ENCODE results near the gene CATSPER4.
A peak's percentile ranks its signal among the peaks of the same experiment; 100 is the strongest.

The CATSPER4 gene

DNA sequence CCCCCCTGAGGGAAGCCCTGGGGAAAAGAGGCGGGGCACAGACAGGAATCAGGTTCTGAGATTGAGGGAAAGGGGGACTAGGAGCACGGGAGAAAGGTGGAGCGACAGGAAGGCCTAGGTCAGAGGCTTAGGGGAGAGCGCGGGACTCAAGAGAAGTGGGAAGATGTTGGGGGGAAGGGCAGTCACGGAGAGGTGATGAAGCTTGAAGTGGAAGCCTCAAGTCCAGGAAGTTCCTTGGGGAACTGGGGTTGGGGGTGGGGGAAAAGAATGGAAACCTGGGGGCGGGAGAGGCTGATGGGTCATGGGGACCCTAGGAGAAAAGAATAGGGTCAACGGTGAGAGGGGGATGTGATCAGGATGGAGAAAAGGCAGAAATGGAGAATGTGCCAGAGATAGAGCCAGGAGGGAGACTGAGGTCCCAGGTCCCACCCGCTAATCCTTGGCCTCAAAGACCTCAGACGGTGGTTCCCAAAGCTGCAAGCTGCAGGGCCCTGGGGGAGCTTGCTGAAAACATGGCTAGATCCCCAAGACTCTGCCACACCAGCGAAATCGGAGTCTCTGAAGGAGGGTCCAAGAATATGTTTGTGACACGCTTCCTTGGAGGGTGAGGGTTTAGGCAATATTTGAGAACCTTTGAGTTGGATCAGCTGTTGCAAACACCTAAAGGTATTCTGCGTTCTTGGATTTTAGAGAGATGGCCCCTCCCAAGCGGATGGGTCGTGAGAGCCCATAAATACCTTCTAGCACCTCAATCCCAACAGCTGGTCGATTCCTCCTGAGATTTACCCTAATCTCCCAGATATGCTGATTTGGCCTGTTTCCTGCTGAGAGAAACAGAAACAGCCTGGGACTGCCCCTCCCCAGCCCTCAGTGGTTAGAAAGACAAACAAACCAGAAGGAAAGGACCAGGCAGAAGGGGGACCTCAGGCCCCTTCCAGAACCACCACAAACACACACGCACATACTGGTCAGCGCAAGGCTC, 25.2 kb upstream of the CATSPER4 start:
- ATAC-seq, result no peak

DNA sequence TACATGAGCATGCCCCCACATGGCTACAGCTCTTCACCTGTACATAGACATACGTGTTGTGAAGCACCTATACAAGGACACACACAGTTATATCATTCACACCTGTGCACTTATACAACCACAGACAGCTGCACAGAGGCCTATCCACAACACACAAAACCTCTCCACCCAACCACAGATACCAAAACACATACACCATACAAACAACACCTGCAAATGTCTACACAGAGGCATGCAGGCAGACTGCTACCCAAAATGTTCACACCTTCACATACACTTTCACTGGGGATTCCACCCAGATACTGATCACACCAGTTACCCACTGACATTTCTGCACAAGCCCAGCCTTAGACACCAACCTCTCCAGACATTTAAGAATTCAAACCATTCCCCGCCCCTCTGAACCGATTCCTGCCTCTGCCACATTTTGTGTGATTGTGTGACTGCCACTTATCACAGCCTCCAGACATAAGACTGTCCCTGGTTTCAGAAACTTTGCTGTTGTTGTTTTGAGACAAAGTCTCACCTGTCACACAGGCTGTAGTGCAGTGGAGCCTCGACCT, 23.6 kb upstream of the CATSPER4 start:
- ATAC-seq, result no peak

DNA sequence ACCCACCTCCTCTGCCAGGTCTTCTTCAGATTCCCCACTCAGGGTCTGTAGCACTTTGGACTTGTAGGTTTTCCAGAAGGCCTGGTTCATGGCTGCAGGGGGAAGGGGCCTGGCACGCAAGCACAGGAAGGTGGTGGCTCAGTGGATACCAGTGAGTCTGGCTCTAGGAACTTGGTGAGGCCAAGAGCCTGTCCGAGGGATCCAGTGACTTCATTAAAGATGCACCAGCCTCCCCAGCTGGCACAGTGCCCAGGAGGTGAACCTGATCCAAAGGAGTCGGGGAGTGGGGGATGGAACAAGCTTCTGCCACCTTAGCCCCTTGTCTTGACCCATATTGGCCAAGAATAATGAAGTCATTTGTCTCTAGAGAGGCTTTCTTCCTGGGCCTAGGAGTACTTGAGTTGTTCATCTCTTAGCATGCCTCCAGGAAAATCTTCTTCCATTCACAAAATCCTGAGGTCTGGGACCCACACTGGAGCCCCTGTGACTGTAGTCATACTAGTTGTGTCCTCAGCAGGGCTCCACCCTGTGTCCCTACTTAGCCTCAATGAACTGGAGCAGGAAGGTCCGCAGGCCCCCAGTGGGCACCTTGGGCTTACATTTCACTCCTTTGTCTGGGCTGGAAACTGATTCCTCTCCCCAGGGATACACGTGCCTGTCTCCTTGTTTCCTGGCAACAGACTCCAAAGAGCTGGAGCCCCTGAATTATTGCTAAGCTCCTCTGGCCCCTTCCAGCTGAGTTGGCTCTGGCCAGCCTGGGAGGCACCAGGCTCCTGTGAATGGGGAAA, 21.8 kb upstream of the CATSPER4 start, which contains the start of gene C1orf232:
C1orf232 (minus strand) TSS at position 554 of the 788 bp plus-strand sequence; CDS start at position 90, 464 bp downstream.
- no peak for ATAC-seq

DNA sequence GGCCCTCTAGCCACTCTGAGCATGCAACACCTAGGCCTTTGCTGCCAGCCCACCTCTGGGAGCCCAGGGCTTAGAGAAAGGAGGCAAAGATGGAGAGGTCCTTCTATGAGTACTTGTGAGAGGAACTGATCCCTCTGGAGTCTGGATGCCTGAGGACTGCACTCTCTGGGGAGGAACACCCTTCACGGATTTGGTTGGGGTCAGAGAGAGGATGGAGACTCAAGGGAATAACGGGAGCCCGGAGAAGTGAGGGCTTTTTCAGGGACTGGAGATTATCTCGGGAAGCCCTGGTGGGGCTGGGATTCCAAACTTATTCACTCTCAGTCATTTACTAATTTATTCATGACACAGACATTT, 21.2 kb upstream of the CATSPER4 start:
- no peak for ATAC-seq

DNA sequence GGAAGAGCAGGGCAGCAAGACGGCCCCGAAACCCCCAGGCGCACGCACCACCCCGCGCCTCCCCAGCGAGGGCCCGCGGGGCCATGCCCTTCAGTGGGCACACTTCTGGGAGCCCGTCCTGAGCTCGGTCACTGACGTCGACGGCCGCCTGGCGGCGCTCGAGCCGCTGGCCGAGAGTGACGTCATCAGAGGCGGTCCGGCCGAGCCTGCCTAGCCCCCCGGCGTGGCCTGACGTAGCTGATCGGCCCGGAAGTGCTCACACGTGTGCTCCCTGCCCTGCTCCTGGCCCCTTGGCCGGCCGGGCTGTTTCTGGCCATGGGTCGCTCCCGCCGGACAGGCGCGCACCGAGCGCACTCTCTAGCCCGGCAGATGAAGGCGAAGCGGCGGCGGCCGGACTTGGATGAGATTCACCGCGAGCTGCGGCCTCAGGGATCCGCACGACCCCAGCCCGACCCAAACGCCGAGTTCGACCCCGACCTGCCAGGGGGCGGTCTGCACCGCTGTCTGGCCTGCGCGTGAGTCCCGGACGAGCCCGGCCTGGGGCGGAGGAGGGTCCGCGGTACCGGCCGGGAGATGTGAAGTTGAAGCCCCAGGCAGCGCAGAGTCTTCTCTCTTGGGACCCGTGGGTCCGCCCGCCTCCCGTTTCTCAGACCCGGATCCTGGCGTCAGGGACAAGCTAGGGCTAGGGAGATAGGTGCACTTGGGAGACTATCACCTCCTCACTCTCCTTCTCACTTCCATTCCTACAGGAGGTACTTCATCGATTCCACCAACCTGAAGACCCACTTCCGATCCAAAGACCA, 20.5 kb upstream of the CATSPER4 start, which contains the start of gene ZNF593:
ZNF593 (plus strand) TSS at position 240 of the 803 bp plus-strand sequence; CDS start at position 316, 76 bp downstream.
- peak; percentile 92 to 95 for ATAC-seq

DNA sequence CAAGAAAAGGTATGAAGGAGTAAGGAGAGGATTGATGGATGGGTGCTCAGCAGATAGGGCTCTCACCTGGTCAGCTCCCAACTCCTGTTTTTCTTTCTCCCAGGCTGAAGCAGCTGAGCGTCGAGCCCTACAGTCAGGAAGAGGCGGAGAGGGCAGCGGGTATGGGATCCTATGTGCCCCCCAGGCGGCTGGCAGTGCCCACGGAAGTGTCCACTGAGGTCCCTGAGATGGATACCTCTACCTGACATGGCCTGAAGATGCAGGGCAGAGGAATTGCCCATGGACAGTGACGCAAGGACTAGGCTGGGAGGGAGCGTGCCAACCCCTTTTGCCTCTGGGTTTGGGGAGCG, 20.0 kb upstream of the CATSPER4 start:
- no peak for ATAC-seq

DNA sequence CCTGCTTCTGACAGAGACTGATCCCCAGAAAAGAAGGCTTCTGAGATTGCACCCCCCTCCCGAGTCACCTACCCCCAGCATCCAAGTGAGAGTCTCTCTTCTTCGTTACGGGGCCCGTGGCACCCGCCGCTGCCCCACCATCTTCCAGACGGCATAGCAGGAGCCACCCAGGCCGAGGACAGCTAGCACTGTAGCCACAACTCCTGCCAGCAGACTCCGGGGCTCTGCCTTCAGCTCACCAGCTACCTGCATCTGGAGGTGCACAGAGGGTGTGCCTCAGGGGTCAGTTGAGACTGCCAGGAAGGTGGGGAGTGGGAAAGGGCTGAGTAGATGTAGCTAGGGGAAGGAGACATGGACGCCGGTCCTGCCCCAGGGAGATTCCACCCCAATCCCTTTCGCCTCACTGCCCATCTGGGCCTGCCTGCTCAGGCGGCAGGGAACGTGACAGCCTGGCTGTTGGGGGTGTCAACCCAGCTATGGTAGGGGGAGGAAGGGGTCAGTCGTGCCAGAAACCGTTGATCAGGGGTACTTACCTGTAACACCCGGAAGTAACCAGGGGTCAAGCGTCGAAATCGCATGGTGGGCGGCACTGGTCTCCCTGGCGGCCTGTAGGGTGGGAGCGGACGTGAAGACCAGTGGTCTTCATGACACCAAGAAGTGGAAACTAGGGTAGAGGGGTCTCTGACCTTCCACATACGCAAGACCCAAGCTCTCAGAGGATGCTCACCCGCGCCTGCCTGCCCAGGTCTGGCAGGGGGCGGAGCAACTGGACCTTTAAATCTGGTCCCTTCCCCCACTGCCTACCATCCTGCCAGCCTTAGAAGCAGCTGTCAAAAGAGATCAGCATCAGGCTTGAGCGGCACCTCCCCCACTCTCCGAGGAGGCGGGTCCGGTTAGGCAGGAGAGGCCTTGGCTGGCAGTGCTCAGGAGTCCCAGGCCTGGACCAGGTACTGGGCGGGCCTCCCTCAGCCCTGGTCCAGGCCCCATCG, 19.0 kb upstream of the CATSPER4 start, which contains the start of gene ZNF593OS:
ZNF593OS (minus strand) TSS at position 749 of the 989 bp plus-strand sequence; CDS start at position 578, 171 bp downstream.
- ATAC-seq, result no peak

DNA sequence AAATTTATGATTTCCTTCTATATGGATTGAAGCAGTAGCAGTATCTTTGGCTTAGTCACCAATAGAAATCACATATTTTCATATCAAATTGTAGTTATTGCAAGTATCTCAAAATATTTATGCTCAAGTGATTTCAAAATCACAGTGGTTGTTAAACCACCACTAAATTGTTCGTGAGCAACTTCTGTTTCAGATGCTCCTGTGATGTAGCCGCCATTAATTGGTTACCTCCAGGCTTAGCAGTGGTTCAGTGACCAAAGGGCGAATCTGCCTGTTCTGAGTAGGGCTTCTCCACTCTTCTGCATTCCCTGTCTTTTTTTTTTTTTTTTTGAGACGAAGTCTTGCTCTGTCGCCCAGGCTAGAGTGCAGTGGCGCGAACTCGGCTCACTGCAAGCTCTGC, 15.1 kb upstream of the CATSPER4 start:
- no peak for ATAC-seq

DNA sequence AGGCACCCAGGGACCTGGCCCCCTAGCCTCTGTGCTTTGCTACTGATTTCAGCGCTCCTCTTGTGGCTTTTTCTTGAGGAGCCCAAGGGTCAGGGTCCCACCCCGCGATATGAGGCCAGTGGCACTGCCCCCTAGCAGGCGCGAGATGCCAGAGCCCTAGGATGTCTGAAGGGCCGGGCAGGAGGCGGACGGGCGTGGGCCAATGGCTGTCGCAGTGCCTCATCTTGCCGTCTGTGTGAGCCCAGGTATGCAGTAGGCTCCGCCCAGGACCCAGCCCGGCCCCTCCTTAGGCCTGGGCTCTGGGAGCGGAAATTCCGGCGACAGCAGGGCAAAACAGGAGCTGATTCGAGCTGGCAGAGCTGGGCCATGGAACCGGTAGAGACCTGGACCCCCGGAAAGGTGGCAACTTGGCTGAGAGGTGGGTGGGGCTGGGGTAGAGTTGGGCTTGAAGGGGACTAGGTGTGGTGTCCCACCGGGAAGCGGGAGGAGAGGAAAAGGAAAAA, 13.2 kb upstream of the CATSPER4 start, which contains the start of gene CNKSR1:
CNKSR1 (plus strand) TSS at position 310 of the 503 bp plus-strand sequence; CDS start at position 367, 57 bp downstream.
- peak in 1 of 2 donors; percentile 39 for ATAC-seq

DNA sequence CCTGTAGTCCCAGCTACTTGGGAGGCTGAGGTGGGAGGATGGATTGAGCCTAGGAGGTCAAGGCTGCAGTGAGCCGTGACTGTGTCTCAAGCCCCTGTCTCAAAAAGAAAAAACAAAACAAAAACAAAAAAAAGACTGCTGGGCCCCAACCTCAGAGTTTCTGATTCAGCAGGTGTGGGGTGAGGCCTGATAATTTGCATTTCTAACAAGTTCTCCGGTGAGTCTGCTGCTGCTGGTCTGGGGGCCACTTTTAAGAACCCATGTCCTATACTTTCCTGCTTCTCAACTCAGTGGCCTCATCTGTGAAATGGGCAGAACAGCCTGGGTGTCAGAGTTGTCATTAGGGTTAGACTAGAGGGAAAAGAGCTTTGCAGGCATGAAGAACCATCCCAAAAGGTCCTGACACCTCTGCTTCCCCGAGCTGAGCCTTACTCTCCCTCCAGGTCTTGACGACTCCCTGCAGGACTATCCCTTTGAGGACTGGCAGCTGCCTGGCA, 10.3 kb upstream of the CATSPER4 start:
- ATAC-seq, result no peak

DNA sequence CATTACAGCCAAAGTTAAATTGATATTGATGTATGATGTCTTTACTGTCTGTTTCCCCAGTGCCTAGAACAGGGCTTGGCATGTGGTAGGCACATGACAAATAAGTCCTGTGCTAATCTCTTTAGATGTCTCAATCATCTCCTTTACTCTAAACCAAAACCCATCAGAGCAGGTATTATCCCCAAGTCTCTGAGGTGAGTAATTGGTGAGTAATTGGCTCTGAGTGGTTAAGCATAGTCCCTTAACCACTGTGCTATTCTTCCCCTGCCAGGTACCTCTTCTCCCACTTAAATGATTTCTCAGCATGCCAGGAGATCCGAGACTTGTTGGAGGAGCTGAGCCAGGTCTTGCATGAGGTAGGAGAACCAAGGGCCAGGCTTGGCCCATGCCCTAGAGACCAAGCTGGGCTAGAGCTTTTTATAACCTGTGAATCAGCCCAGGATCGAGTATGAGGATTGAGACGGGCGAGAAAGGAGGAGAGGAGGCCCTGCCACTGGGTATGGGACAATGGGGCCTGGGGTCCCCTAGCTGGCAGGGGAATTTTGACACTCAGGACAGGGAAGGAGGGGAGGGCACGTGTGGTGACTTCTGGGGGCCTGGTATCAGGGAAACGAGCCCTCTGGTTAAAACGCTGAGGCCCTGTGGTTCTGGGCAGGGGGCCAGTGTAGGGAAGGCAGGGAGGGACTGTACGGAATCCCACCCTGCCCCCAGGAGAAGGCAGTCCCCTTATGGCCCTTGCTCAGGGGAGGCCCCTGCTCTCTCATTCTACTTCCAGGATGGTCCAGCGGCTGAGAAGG, 8.6 kb upstream of the CATSPER4 start:
- peak; percentile 92 to 93 for ATAC-seq

DNA sequence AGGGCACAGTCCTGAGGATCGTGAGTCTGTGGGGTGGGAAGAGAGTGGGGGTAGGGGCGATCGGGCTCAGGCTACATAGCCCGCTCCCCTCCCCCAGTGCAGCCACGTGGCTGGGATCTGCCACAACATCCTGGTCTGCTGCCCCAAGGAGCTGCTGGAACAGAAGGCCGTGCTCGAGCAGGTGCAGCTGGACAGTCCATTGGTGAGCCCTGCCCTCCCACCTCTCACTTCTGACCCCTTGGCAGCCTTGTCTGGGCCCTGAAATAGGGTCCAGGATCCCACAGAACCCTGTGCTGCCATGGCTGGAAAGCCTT, 8.1 kb upstream of the CATSPER4 start:
- no peak for ATAC-seq

DNA sequence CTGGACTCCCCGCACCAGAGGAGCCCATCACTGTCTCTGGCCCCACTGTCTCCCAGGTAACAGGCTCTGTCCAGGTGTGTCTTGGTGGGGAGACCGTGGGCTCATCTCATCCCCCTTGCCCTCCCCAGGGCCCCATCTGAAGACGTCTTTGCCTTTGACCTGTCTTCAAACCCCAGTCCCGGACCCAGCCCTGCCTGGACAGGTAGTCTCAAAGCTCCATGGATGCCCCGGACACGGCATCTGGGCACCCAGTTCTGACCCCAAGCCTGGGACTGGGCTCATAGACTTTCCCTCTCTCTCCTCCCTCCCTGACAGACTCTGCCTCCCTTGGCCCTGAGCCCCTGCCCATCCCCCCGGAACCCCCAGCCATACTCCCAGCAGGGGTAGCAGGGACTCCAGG, 6.3 kb upstream of the CATSPER4 start:
- ATAC-seq, result no peak

DNA sequence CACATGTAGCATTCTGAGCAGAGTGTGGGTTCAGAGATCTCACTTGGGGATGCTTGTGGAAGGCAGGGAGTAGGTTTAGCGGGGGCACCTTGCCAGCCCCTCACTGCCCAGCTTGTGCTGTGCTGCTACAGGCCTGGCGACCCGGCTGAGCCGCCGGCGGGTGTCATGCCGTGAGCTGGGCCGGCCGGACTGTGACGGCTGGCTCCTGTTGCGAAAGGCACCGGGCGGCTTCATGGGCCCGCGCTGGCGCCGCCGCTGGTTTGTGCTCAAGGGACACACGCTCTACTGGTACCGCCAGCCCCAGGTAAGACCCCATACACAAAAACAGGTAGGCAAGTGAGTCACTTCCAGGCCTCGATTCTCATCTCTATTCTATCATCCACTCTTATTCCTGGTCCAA, 5.5 kb upstream of the CATSPER4 start:
- no peak for ATAC-seq

DNA sequence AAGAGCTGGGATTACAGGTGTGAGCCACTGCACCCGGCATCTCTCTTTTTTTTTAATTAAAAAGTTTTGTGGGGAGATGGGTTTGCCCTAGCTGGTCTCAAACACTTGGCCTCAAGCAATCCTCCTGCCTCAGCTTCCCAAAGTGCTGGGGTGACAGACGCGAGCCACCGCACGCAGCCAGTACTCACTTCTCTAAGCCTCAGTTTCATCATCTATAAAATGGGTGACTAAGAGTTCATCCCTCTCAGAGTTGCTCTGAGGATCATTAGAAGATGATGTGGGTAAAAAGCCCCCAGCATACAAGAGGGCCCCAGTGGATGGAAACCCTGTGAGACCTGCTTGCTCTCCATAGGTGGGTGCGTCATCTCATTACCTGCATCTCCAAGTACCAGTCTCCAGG, 2.5 kb upstream of the CATSPER4 start:
- ATAC-seq, result no peak

DNA sequence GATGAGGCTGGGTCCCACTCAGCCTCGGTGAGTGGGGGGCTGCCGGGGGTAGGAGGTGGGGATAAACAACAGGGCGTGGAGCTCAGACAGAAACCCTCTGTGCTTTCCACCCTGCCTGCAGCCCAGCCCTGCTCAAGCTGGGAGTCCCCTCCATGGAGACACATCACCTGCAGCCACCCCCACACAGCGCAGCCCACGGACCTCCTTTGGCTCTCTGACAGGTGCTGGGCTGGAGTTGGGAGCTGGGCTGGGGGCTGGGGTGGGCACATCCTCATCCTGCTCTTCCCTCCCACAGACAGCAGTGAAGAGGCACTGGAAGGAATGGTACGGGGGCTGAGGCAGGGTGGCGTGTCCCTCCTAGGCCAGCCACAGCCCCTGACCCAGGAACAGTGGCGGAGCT, 1.9 kb upstream of the CATSPER4 start:
- no peak for ATAC-seq

DNA sequence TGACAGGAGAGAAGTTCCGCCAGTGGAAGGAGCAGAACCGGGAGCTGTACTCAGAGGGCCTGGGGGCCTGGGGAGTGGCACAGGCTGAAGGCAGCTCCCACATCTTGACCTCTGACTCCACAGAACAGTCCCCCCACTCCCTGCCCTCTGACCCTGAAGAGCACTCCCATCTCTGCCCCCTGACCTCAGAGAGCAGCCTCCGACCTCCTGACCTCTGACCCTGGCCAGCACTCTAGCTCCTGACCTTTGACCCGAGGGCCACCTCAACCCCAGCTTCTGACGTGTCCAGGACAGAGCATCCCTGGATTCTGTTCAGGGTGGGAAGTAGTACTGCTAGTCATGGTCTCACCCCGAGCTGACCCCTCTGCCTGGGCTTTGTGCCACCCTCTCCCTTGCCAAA, 1.1 kb upstream of the CATSPER4 start:
- ATAC-seq, result no peak

DNA sequence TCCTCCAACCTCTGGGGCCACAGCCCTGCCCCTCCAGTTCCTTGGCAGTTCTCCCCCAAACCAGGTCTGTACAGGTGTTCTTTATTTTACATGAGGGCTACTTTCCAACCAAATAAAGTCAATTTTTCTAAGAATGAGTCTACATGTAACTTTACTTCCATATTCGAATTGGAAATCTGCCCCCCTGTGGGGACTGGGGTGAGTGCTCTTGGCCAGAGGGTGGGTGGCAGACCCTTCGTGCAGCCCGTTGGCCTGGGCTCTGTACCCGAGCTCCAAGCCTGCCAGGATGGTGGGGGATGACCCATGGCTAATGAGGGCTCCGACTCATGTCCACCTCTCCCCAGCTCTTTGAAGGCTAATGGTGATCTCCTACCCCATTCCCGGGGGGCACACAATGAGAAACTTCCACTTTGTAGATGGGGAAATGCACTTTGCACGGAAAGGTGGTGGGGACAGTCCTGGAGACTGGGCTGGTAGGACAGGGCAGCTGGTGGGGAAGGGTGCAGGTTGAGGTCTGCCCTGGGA, 589 bp upstream of the CATSPER4 start:
- no peak for ATAC-seq

DNA sequence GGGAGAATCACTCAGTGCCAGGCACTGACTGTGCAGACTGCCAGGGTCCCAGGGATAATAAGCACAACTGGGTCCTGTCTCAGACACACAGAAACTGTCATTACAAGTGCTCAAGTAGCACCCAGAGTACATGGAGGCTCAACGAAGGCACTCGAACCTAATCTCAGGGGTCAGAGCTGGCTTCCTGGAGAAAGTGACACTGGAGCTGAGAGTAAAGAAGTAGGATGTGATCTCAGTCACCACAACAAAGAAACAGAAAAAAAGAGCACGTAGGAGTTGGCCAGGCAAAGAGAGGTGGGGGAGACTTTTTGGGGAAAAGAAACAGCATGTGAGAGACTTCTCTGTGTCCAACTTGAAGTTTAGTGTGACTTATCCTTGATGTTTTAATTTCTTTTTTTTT, 1.3 kb downstream of the CATSPER4 start:
- ATAC-seq, result no peak

Measured in activated CD4-positive, CD25-positive, alpha-beta regulatory T cell treated with anti-CD3 and anti-CD28 coated beads, Interleukin-2, amount 50 U/mL, for 24 hours (primary cell).